Stimulated activated CD8-positive, alpha-beta memory T cell treated with anti-CD3 and anti-CD28 coated beads, Interleukin-12 subunit alpha, Interleukin-12 subunit beta, amount 100 ng/mL, for 24 hours (primary cell): Measurements from ENCODE around the gene SPRR2B.
"Not testable (repeated sequence)": the region's sequence is repeated elsewhere in the genome, so short reads cannot be mapped to it uniquely, and the experiment has no call there.

ENCODE experiments used
- DNase-seq: peaks from one replicate; pipeline ENCODE4 v3.0.0-alpha.2; 2020; ENCODE audit errors: extremely low read depth

Gene SPRR2B

GRCh38 chr1:153071511-153071910 is at the start of gene SPRR2B:
SPRR2B (minus strand) TSS chr1:153071611; CDS start chr1:153070839, 772 bp downstream.
- no peak for DNase-seq

- no peak for DNase-seq
These were observed 49.5 kb upstream of the SPRR2B start for GRCh38 chr1:153120945-153121344.

GRCh38 chr1:153119491-153119971 is 48.1 kb upstream of the SPRR2B start:
- DNase-seq, result no peak

GRCh38 chr1:153115264-153115663 is 43.9 kb upstream of the SPRR2B start:
- not testable (repeated sequence) for DNase-seq

GRCh38 chr1:153113416-153113815 is 42.0 kb upstream of the SPRR2B start, which contains the start of gene SPRR2F:
SPRR2F (minus strand) TSS chr1:153113516; CDS start chr1:153112733, 783 bp downstream.
- no peak for DNase-seq

GRCh38 chr1:153112454-153112853 is 41.0 kb upstream of the SPRR2B start:
- DNase-seq, result not testable (repeated sequence)

GRCh38 chr1:153100245-153100644 is 28.8 kb upstream of the SPRR2B start:
- no peak for DNase-seq

GRCh38 chr1:153099461-153100045 is 28.1 kb upstream of the SPRR2B start:
- DNase-seq, result no peak

GRCh38 chr1:153095764-153096163 is 24.4 kb upstream of the SPRR2B start:
- DNase-seq, result no peak

GRCh38 chr1:153094426-153094825 is 23.0 kb upstream of the SPRR2B start, which contains the start of gene SPRR2E:
SPRR2E (minus strand) TSS chr1:153094526; CDS start chr1:153093751, 775 bp downstream.
- DNase-seq, result no peak

GRCh38 chr1:153087652-153088051 is 16.2 kb upstream of the SPRR2B start:
- DNase-seq, result no peak

- DNase-seq, result no peak
These were observed 10.3 kb upstream of the SPRR2B start for GRCh38 chr1:153081736-153082135.

- no peak for DNase-seq
These were observed 1.7 kb upstream of the SPRR2B start for GRCh38 chr1:153072806-153073726.

GRCh38 chr1:153070243-153070642 is 1.2 kb downstream of the SPRR2B start:
- DNase-seq, result no peak

- no peak for DNase-seq
These were observed 12.3 kb downstream of the SPRR2B start for GRCh38 chr1:153058826-153059784.

- no peak for DNase-seq
These were observed 13.3 kb downstream of the SPRR2B start for GRCh38 chr1:153058154-153058553.

- DNase-seq, result no peak
These were observed 14.0 kb downstream of the SPRR2B start, which contains the start of gene SPRR2A for GRCh38 chr1:153057375-153057774. SPRR2A (minus strand) TSS chr1:153057512; CDS start chr1:153056735, 777 bp downstream.

- not testable (repeated sequence) for DNase-seq
These were observed 15.3 kb downstream of the SPRR2B start for GRCh38 chr1:153056111-153056510.

GRCh38 chr1:153049211-153049610 is 22.2 kb downstream of the SPRR2B start:
- no peak for DNase-seq

GRCh38 chr1:153040950-153041631 is 30.3 kb downstream of the SPRR2B start, which contains the start of gene SPRR2D:
SPRR2D (minus strand) TSS chr1:153041120; CDS start chr1:153040346, 774 bp downstream.
- no peak for DNase-seq

GRCh38 chr1:153035211-153035610 is 36.2 kb downstream of the SPRR2B start:
- DNase-seq, result no peak
